SK-N-SH (cell line): ENCODE data around the gene MMP19. TPM values are rescaled to one million over a fixed set of nuclear protein-coding genes. Genes with fewer than 3 reads are reported as not detected.

ENCODE experiments used
- CTCF ChIA-PET: fragments of 300-600, 350-600 bp; formaldehyde crosslinking; extraction: SDS; loops from one replicate; lab custom pipeline; 2021; lab: Yijun Ruan, JAX
- POLR2A ChIA-PET: fragments of 350-600 bp; sonication (Branson Sonifier 250); formaldehyde crosslinking; extraction: SDS; loops from one replicate; lab custom pipeline; 2020; ENCODE audit warnings: antibody characterized with exemption, inconsistent platforms; lab: Yijun Ruan, JAX
- DNase-seq: peaks from one replicate; pipeline ENCODE4 v3.0.0; 2012
- H2AFZ ChIP-seq: fragments of 200-600 bp; sonication (generic); 2 replicates; pipeline ENCODE4 v1.8.1; 2016; ENCODE audit warnings: antibody characterized with exemption, mild to moderate bottlenecking, low read depth
- H3F3A ChIP-seq: fragments of 200-600 bp; sonication (generic); replicated peaks from 2 replicates; pipeline ENCODE3; 2016; ENCODE audit warnings: antibody characterized with exemption, mild to moderate bottlenecking; ENCODE audit not compliant: insufficient read depth
- H3K27ac ChIP-seq, 2 experiments: fragments of 200-500 bp in 1 of 2; fragments of 200-600 bp in 1 of 2; sonication (Bioruptor generic) in 1 of 2; sonication (generic), shearing (Covaris generic) in 1 of 2; 2 replicates each; pipeline versions ENCODE4 v1.5.1 to v1.6.1; 2014 to 2016; ENCODE audit warnings: low read depth in 2 of 2, inconsistent platforms in 1 of 2, low read length in 1 of 2, mild to moderate bottlenecking in 1 of 2, mixed read lengths in 1 of 2
- H3K27me3 ChIP-seq: fragments of 200-600 bp; sonication (generic), shearing (Covaris generic); 2 replicates; pipeline ENCODE4 v1.6.1; 2016; ENCODE audit warnings: mixed run types; ENCODE audit not compliant: insufficient read depth
- H3K36me3 ChIP-seq, 2 experiments: fragments of 200-500 bp in 1 of 2; fragments of 200-600 bp in 1 of 2; sonication (Bioruptor generic) in 1 of 2; sonication (generic) in 1 of 2; replicated peaks in 1 of 2; 2 replicates each; pipeline versions ENCODE3 to v1.5.1; 2014 to 2016; ENCODE audit warnings: low read length in 1 of 2, mild to moderate bottlenecking in 1 of 2; ENCODE audit not compliant: insufficient read depth in 2 of 2, control insufficient read depth in 1 of 2
- H3K4me1 ChIP-seq, 2 experiments: fragments of 200-500 bp in 1 of 2; fragments of 200-600 bp in 1 of 2; sonication (Bioruptor generic) in 1 of 2; sonication (generic), shearing (Covaris generic) in 1 of 2; 2 replicates each; pipeline versions ENCODE4 v1.5.1 to v1.6.1; 2014 to 2016; ENCODE audit warnings: low read depth in 1 of 2, low read length in 1 of 2, mixed run types in 1 of 2; ENCODE audit not compliant: insufficient read depth in 2 of 2, control insufficient read depth in 1 of 2
- H3K4me2 ChIP-seq: fragments of 200-600 bp; sonication (generic), shearing (Covaris generic); 2 replicates; pipeline ENCODE4 v1.6.1; 2017; ENCODE audit warnings: mixed run types
- H3K4me3 ChIP-seq, 2 experiments: fragments of 200-500 bp in 1 of 2; fragments of 200-600 bp in 1 of 2; sonication (Bioruptor generic) in 1 of 2; sonication (generic), shearing (Covaris generic) in 1 of 2; 2 replicates each; pipeline versions ENCODE4 v1.5.1 to v1.8.1; 2014 to 2016; ENCODE audit warnings: low read depth in 2 of 2, inconsistent platforms in 1 of 2, low read length in 1 of 2, mild to moderate bottlenecking in 1 of 2, mixed read lengths in 1 of 2, moderate library complexity in 1 of 2
- H3K79me2 ChIP-seq: fragments of 200-600 bp; sonication (generic); 2 replicates; pipeline ENCODE4 v1.8.1; 2017; ENCODE audit warnings: mild to moderate bottlenecking; ENCODE audit not compliant: insufficient read depth
- H3K9ac ChIP-seq: fragments of 200-600 bp; sonication (generic); 2 replicates; pipeline ENCODE4 v1.6.1; 2017; ENCODE audit warnings: mixed run types
- H3K9me2 ChIP-seq: fragments of 200-600 bp; sonication (generic); 2 replicates; pipeline ENCODE4 v1.6.1; 2017; ENCODE audit warnings: mixed run types
- H3K9me3 ChIP-seq: fragments of 200-600 bp; sonication (generic); 2 replicates; pipeline ENCODE4 v1.6.1; 2017; ENCODE audit warnings: mixed run types, mild to moderate bottlenecking, moderate library complexity
- H4K20me1 ChIP-seq: fragments of 200-600 bp; sonication (generic); 2 replicates; pipeline ENCODE4 v1.6.1; 2017; ENCODE audit warnings: mild to moderate bottlenecking, mixed run types; ENCODE audit not compliant: insufficient read depth
- CHD2 ChIP-seq: fragments of 150-350 bp; IDR thresholded peaks from 2 replicates; pipeline ENCODE4 v1.6.1; 2018; ENCODE audit warnings: low read length; ENCODE audit not compliant: partially characterized antibody
- EZH2phosphoT487 ChIP-seq: fragments of 200-600 bp; sonication (generic); IDR thresholded peaks from 2 replicates; pipeline ENCODE4 v1.6.1; 2017; ENCODE audit warnings: low read depth, mixed run types, mild to moderate bottlenecking, antibody characterized with exemption, moderate library complexity, borderline replicate concordance
- RFX5 ChIP-seq: IDR thresholded peaks from 2 replicates; pipeline ENCODE4 v1.6.1; 2012; ENCODE audit warnings: mild to moderate bottlenecking, improper control_type of control experiment, low read length
- SIN3A ChIP-seq: IDR thresholded peaks from 2 replicates; pipeline ENCODE4 v1.6.1; 2012; ENCODE audit warnings: low read depth, mild to moderate bottlenecking, low read length, moderate library complexity, borderline replicate concordance
- SMC3 ChIP-seq: IDR thresholded peaks from 2 replicates; pipeline ENCODE4 v1.6.1; 2012; ENCODE audit warnings: low read depth, low read length, improper control_type of control experiment
- WGBS: methylation state at CpG from one replicate; pipeline ENCODE4 v1.1.6; 2017; ENCODE audit warnings: low lambda C conversion rate; 5-methylcytosine and 5-hydroxymethylcytosine counted together
- polyA plus RNA-seq, 3 experiments: library from polyadenylated mRNA; depleted of rRNA; stranded (reverse); fragments of >200 nt; gene quantifications; 2 replicates each; pipeline ENCODE4 v1.2.3, GENCODE V29; 2012
- TF ChIP-seq, protein P1 (sequence below): IDR thresholded peaks from 2 replicates; pipeline ENCODE4 v1.6.1; 2012; ENCODE audit warnings: mild to moderate bottlenecking, low read depth, low read length, moderate library complexity
- TF ChIP-seq, protein P2 (sequence below): fragments of 150-350 bp; IDR thresholded peaks from 2 replicates; pipeline ENCODE4 v1.6.1; 2017; ENCODE audit warnings: antibody characterized with exemption, low read length, low read depth, borderline replicate concordance

The MMP19 gene
- polyA plus RNA-seq, 1 of the 3 experiments (the other 2 are of a cell fraction), result 5.7 TPM

DNA sequence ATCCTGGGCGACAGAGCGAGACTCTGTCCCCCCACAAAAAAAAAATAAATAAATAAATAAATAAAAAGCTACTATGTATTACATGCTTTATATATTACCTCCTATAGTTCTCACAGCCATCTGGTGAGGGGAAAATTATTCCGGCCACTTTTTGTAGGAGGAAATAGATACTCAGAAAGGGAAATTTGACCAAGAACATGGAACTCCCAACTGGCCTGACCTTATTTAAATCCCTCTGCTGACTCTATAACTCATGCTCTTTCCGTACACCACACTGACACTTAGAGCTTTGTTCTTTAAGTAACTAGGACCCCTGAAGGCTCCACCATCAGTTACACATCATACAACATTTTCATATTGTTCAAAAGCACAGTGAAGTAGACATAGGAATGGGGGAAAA lies 2.2 kb upstream of the MMP19 start:
- H3K27ac ChIP-seq, result peak overlapping the region in 1 of 2 experiments; percentile 100; a peak in 1 of 4 replicates
- no peak for TF ChIP-seq SIN3A
- 97% methylated on average over 4 of the region's 4 CpGs for WGBS
- no peak overlapping the region for H3K9ac ChIP-seq
- H2AFZ ChIP-seq, result no peak overlapping the region
- H3K36me3 ChIP-seq, result no peaks in the 10 kb centered on the region
- ChIA-PET CTCF (interaction anchor here (1.0 kb wide), 1 partner anchor 106 kb away, joined by 3 read pairs; no protein-coding TSS in a partner anchor), POLR2A (no interaction called here)
- peaks cover 14 to 20% of the 10 kb centered on the region in 2 experiments; a peak in 3 of 4 replicates for H3K4me1 ChIP-seq
- H3K79me2 ChIP-seq, result no peaks in the 10 kb centered on the region
- no peaks in the 10 kb centered on the region for H3K27me3 ChIP-seq
- no peaks in the 10 kb centered on the region for H3K9me2 ChIP-seq
- H3K4me2 ChIP-seq, result no peak overlapping the region
- peaks cover 14% of the 10 kb centered on the region for H3F3A ChIP-seq
- no peak overlapping the region for H3K4me3 ChIP-seq
- H4K20me1 ChIP-seq, result no peaks in the 10 kb centered on the region
- H3K9me3 ChIP-seq, result no peaks in the 10 kb centered on the region
- DNase-seq, result no peak

DNA sequence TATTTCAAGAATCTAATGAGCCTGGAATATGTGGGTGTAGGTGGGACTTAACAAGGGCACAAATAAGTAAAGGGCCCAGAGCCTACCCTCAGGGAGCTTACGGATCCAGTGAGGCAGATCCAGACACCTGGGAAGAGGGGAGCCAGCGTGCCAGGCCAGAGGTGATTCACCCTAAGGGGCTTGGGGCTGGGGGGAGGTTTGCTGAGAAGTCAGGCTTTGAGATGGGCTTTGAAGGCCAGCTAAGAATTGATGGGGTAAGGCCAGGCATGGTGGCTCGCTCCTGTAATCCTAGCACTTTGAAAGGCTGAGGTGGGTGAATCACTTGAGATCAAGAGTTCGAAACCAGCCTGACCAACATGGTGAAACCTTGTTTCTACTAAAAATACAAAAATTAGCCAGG lies 695 bp upstream of the MMP19 start:
- H3K27me3 ChIP-seq, result no peaks in the 10 kb centered on the region
- H3K79me2 ChIP-seq, result no peaks in the 10 kb centered on the region
- CTCF ChIA-PET, result interaction anchor here (1.1 to 1.7 kb wide), 2 partner anchors 87 to 105 kb away, joined by 3 to 5 read pairs; no protein-coding TSS in a partner anchor
- no peak overlapping the region for H3K27ac ChIP-seq
- peaks cover 14% of the 10 kb centered on the region for H3F3A ChIP-seq
- peak overlapping the region; percentile 70; the same call in 1 of the 2 replicates for H2AFZ ChIP-seq
- peaks cover 9 to 20% of the 10 kb centered on the region in 2 experiments; a peak in 3 of 4 replicates for H3K4me1 ChIP-seq
- H4K20me1 ChIP-seq, result no peaks in the 10 kb centered on the region
- H3K9me2 ChIP-seq, result no peaks in the 10 kb centered on the region
- POLR2A ChIA-PET, result no interaction called here
- no peak overlapping the region for H3K4me3 ChIP-seq
- H3K9me3 ChIP-seq, result no peaks in the 10 kb centered on the region
- WGBS, result 95% methylated on average over 4 of the region's 4 CpGs
- TF ChIP-seq, protein P1, sequence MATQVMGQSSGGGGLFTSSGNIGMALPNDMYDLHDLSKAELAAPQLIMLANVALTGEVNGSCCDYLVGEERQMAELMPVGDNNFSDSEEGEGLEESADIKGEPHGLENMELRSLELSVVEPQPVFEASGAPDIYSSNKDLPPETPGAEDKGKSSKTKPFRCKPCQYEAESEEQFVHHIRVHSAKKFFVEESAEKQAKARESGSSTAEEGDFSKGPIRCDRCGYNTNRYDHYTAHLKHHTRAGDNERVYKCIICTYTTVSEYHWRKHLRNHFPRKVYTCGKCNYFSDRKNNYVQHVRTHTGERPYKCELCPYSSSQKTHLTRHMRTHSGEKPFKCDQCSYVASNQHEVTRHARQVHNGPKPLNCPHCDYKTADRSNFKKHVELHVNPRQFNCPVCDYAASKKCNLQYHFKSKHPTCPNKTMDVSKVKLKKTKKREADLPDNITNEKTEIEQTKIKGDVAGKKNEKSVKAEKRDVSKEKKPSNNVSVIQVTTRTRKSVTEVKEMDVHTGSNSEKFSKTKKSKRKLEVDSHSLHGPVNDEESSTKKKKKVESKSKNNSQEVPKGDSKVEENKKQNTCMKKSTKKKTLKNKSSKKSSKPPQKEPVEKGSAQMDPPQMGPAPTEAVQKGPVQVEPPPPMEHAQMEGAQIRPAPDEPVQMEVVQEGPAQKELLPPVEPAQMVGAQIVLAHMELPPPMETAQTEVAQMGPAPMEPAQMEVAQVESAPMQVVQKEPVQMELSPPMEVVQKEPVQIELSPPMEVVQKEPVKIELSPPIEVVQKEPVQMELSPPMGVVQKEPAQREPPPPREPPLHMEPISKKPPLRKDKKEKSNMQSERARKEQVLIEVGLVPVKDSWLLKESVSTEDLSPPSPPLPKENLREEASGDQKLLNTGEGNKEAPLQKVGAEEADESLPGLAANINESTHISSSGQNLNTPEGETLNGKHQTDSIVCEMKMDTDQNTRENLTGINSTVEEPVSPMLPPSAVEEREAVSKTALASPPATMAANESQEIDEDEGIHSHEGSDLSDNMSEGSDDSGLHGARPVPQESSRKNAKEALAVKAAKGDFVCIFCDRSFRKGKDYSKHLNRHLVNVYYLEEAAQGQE, result no peak
- no peak for TF ChIP-seq RFX5
- no peak for TF ChIP-seq SIN3A
- no peak for TF ChIP-seq SMC3
- TF ChIP-seq, protein P2, sequence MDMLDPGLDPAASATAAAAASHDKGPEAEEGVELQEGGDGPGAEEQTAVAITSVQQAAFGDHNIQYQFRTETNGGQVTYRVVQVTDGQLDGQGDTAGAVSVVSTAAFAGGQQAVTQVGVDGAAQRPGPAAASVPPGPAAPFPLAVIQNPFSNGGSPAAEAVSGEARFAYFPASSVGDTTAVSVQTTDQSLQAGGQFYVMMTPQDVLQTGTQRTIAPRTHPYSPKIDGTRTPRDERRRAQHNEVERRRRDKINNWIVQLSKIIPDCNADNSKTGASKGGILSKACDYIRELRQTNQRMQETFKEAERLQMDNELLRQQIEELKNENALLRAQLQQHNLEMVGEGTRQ, result no peak
- TF ChIP-seq CHD2, result no peak
- TF ChIP-seq EZH2phosphoT487, result no peak
- TF ChIP-seq, all 33 proteins: peak for 0
- Histone ChIP-seq H3K4me2 (peak overlapping the region; percentile 67; the same call in 1 of the 2 replicates), H3K9ac (no peak overlapping the region), H3K36me3 (no peaks in the 10 kb centered on the region)
- DNase-seq, result no peak
